Measurements from ENCODE around the gene GPR42. TPM values are rescaled to one million over a fixed set of nuclear protein-coding genes. Genes with fewer than 3 reads are reported as not detected.

Gene GPR42
- total and polyA plus RNA-seq, 10 of the 15 experiments (the other 5 are each of a cell fraction or from before 2014, with no cell fraction given), result 0.13 TPM; not detected in 9

DNA sequence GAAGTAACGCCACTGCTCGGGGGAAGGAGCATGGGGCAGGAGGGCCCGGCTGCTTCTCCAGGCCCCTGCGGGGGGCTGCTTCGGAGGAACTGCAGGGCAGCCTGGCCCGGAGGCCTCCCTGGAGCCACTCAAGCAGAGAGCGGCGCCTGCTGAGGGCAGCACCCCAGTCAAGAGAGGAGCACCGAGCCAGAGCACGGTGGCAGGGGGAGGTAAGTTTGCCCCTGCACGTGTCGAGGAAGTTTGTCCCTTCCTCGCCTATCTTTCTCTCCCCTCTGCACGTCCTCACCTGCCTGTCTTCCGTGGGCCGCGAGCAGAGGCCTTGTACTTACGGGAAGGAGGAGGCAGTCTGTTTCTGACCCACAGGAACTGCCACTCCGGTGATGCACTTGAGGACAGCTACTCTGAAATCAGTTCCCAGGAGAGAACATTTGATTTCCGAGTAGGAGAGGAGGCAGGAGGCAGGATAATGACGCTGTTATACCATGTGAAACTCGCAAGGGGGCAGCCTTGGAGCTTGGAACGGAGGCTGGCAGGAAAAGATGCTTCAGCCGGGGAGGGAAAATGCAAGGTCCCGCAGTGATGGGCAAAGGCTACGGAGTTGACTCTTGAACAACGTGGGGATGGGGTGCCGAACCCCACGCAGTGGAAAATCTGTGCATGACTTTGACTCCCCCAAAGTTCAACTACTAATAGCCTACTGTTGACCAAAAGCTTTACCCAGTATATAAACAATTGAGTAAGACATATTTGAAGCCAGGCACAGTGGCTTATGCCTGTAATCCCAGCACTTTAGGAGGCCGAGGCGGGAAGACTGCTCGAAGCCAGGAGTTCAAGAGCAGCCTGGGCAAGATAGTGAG lies 18.2 kb upstream of the GPR42 start (continued):
- no peak for TF ChIP-seq ATF2 (IDR thresholded peaks at IDR 0.05; ENCODE audit: low read length)
- TF ChIP-seq SRF (IDR thresholded peaks at IDR 0.05; ENCODE audit: low read depth in 2 of 2, low read length in 2 of 2), result no peak
- TF ChIP-seq CEBPB (IDR thresholded peaks at IDR 0.05; ENCODE audit: borderline replicate concordance in 1 of 2, low read depth in 2 of 2, low read length in 2 of 2), result no peak
- TF ChIP-seq NRF1 (conservative IDR thresholded peaks at IDR 0.05; ENCODE audit: low read depth, low read length), result no peak
- no peak for TF ChIP-seq SP1 (IDR thresholded peaks at IDR 0.05; ENCODE audit: low read depth, low read length)
- TF ChIP-seq SIN3A (IDR thresholded peaks at IDR 0.05; ENCODE audit: low read depth, low read length), result no peak
- peak; percentile 79; the same call in 1 of the 2 replicates for TF ChIP-seq STAT1 (conservative IDR thresholded peaks at IDR 0.05)
- peak; percentile 67; the same call in 1 of the 3 replicates for TF ChIP-seq POU2F2 (IDR thresholded peaks at IDR 0.05; ENCODE audit: borderline replicate concordance, low read depth, low read length)
- no peak for TF ChIP-seq NFYA (IDR thresholded peaks at IDR 0.05; ENCODE audit: borderline replicate concordance, low read depth, low read length)
- TF ChIP-seq BCL3 (IDR thresholded peaks at IDR 0.05; ENCODE audit: borderline replicate concordance, insufficient read depth, low read depth, low read length, poor library complexity, severe bottlenecking), result peak; percentile 32
- TF ChIP-seq PBX3 (IDR thresholded peaks at IDR 0.05; ENCODE audit: insufficient replicate concordance, low read depth, low read length), result no peak
- peak; percentile 27; the same call in 1 of the 2 replicates for TF ChIP-seq PAX5 (IDR thresholded peaks at IDR 0.05; ENCODE audit: borderline replicate concordance, low read depth, low read length)
- no peak for TF ChIP-seq NR2C2 (IDR thresholded peaks at IDR 0.05; ENCODE audit: borderline replicate concordance, control insufficient read depth, insufficient read length, low read depth)
- TF ChIP-seq RUNX3 (IDR thresholded peaks at IDR 0.05; ENCODE audit: low read length), result peak; percentile 30; the same call in 1 of the 2 replicates
- no peak for TF ChIP-seq BMI1 (IDR thresholded peaks at IDR 0.05; ENCODE audit: borderline replicate concordance)
- peak; percentile 77 for TF ChIP-seq EED (IDR thresholded peaks at IDR 0.05; ENCODE audit: low read depth)
- TF ChIP-seq NR2F1 (conservative IDR thresholded peaks at IDR 0.05), result peak; percentile 48
- TF ChIP-seq ZNF687 (IDR thresholded peaks at IDR 0.05), result peak; percentile 86
- no peak for TF ChIP-seq BACH1 (IDR thresholded peaks at IDR 0.05; ENCODE audit: borderline replicate concordance)
- TF ChIP-seq JUNB (IDR thresholded peaks at IDR 0.05), result peak; percentile 17; the same call in 1 of the 2 replicates
- TF ChIP-seq NBN (IDR thresholded peaks at IDR 0.05), result peak; percentile 79; the same call in 1 of the 2 replicates
- no peak for TF ChIP-seq ZZZ3 (IDR thresholded peaks at IDR 0.05; ENCODE audit: control insufficient read depth, insufficient read length, low read depth)
- TF ChIP-seq POLR2AphosphoS5 (IDR thresholded peaks at IDR 0.05; ENCODE audit: low read length), result no peak

Measured in GM12878 (cell line).